ENCODE data around the gene CTPS2.
A peak's percentile ranks its signal among the peaks of the same experiment; 100 is the strongest.
"Not testable (repeated sequence)": the region's sequence is repeated elsewhere in the genome, so short reads cannot be mapped to it uniquely, and the experiment has no call there.

CTPS2 gene

DNA sequence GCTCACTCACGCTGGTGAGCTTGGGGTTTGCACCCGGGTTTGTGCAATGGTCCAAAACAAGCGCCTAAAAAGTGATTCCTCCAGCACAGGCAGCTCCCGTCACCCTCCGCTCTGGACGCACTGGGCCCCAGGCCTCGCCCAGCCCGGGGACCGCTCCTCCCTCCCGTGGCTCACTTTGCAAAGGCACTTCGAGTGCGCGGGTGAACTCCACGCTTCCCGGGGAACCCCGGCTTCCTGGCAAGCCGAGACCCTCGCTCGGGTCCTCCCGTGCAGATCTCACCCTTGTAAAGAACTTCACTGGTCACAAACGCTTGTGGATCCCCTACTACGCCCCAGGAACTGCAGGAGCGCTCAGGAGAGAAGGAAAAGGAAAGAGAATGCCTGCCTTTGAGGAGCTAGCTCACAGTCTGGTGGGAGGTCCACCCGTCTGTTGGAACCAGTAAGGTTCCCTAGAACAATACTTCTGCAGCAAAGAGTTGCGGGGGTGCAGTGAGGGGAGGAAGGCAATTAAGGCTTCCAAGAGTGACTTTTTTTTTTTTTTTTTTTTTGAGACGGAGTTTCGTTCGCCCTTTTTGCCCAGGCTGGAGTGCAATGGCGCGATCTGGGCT lies at the start of gene CTPS2:
TSS of gene CTPS2 (minus strand) at position 122 of the 608 bp plus-strand sequence. CDS start 9,767 bp downstream, outside the sequence.
- DNase-seq, result no peak

DNA sequence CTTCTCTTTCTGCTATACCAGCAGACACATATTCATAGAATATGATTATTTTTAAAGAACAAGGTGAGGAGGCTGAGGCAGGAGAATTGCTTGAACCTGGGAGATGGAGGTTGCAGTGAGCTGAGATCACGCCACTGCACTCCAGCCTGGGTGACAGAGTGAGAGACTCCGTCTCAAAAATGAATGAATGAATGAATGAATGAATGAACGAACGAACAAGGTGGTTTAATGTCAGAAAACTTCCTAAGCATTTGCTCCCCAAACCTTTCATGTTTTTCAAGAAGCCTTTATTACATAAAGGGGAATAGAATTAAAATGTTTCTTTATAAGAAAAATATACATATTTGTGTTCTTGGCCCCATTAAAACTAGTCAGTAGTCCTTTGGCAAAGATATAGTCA lies 49.0 kb upstream of the CTPS2 start:
- DNase-seq, result not testable (repeated sequence)

- no peak for DNase-seq
Observed at GRCh38 chrX:16756724-16757123, 44.3 kb upstream of the CTPS2 start.

DNA sequence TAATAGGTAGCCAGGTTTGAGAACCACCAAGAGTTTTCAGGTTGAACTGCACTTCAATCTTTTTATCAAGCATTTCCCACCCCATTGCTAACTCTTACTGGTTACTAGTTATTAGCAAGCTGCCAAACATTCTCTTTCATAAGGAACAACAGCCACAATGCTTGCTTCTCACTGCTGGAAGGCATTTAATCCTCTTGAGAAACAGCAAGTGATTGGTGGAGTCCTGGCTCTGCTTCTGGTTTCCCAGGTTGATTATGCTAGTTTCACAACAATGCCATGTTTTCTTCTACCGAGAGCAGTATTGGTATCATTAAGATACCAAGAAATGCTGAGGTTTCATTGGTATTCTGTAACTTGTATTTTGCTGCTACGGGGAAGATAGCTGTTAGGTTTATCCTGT lies 41.5 kb upstream of the CTPS2 start:
- no peak for DNase-seq

GRCh38 chrX:16750136-16750535 lies 37.7 kb upstream of the CTPS2 start:
- DNase-seq, result no peak

DNA sequence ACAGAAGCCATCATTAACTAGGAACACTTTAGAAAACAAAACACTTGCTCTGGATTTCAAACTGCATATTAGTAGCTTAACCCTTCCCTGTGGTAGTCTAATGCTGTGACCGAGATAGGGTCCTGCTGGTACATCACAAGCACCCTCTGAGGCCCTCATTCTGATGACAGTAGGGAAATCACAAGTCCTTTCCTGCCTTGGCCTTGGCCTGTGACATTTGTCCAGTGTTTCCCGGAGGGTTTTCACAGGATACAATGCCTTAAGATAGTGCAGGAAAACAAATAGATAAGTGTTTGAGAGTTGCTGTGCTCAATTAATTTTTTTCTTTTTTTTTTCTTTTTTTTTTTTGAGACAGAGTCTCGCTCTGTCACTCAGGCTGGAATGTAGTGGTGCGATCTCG lies 36.0 kb upstream of the CTPS2 start:
- no peak for DNase-seq

DNA sequence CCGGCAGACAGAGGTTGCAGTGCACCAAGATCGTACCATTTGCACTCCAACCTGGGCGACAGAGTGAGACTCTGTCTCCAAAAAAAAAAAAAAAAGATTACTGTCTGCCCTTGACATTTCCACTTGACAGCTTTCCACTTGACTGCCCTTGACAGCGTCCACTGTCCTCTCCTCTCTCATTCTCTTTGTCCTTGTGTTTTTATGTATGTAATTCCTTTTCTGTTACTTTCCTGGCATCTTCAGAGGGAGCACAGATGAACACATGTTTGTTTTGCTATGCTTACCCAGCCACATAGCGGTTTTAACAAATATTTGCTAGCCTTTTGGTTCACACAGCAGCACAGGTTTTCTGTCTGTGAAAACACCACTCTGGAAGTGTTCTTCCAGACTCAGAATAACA lies 33.2 kb upstream of the CTPS2 start:
- DNase-seq, result no peak

- DNase-seq, result no peak
Observed at GRCh38 chrX:16745102-16745501, 32.6 kb upstream of the CTPS2 start.

DNA sequence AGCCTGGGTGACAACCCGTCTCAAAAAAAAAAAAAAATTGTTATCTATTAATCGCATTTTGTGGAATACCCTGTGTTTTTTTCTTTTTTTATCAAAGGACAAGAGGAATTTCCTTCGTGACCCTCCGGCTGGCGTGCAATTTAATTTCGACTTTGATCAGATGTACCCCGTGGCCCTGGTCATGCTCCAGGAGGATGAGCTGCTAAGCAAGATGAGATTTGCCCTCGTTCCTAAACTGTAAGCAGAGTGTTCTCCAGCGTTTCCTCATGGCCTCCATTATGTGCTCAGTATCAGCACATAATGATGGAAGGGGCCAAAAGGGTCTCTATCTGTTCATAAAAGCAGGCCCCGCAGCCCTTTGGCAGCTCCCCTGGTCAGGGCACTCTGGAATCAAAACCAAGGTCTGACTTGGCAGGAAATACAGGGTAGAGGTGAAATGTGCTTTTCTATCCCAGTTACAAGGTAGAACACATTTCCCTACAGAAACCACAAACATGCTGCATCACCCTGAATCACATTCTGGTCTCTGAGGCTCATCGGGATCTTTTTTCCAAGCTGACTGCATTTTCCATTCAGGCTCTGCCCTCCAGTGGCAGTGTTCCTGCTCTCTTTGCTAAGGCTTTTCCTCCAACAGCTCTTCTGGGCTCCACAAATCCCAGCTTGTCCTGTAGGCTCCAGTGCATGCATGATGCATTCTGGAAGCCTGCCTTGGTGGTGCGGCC lies 31.3 kb upstream of the CTPS2 start:
- no peak for DNase-seq

GRCh38 chrX:16739574-16739973 lies 27.1 kb upstream of the CTPS2 start:
- no peak for DNase-seq

- DNase-seq, result no peak
Observed at GRCh38 chrX:16737024-16737423, 24.6 kb upstream of the CTPS2 start.

DNA sequence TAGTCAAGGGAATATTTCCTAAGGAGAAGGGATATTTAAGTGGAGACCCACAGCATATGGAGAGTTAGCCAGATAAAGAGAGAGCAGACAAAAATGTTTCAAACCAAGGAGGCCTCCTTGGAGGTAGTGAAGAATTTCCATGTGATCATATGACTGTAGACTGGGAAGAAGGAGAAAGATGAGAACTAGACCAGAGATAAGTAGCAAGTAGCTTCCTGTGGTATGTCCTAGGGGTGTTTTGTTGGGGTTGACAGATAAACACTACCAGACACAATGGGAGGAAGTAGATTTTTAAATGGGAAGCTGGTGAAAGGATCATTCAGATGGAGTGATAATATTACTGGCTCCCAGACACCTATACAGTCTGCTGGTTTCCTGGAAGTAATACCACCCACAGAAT lies 20.5 kb upstream of the CTPS2 start:
- no peak for DNase-seq

DNA sequence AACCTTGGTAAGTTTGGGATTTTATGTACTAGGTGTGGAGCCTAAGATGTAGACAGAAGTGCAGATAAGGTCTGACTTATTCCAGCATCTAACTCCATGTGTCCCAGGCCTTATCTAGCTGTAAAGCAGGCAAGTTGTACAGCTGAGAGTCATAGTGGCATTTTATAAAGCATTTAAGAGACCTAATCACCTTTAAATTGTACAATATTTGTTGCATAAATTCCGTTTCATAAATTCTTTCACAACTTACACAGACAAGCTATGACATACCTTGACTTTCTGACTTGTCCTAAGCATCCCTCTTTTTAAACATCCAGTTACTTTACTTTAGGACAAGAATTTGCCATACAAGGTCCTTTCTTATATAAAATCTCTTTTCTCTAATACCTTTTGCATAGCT lies 18.0 kb upstream of the CTPS2 start:
- DNase-seq, result no peak

DNA sequence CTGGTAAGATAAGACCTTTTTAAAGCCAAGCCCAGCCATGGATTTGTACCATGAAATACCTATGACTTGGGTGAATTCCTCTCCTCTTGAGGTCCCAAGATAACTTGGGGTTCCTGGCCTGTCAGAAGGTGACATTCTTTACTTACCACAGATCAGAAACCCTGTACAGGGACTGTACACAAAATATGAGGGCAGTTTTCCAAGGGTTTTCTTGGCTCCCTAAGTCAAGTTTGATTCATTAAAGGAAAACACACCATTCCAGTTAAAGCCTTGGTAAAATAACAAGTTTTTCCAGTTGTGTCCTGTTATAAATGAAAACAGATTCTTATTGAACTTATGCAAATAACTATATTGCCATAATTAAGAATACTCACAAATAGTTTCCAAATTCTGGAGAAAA lies 15.2 kb upstream of the CTPS2 start:
- no peak for DNase-seq

DNA sequence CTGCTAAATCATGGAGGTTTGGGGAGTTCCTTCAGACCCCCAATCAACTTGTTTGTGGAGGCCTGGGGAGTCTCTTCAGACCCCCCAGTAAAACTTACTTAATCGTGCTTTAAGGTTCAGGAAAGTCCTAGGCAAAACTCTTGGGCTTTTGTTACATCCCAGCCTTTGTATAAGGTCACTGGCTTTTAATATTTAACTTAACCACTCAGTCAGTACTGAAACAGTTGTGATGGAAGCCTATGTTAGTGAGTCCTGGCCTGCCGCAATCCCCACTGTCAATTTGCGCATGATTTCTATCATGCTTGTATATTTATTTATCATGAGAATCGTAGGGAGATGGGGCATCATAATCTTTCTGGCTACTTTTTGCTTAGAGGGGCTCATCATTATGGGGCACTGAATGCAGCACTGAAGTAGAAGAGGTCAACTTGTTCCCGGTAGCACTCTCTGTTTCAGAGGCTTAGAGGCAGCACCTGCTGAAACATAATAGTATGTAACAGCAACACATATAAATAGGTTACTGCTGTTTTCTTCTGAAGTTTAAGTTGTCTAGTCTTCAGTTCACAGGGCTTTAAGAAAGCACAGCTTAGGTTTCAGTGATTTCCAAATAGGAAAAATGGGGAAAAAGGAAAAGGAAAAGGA lies 14.0 kb upstream of the CTPS2 start:
- not testable (repeated sequence) for DNase-seq

DNA sequence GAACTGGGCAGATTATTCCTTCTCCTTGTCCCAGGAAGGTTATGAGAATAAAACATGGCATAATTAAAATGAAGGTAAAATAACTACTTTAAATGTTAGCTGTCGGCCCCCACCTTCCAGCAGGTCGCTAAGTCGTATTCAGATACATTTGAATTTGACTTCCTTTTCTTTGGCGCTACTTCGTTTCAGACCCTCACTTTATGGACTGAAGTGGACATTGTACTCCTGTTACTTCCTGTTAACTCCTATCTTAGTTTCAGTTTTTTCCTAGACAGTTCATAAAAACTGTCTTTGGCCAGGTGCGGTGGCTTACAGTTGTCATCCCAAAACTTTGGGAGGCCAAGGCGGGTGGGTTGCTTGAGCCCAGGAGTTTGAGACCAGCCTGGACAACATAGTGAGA lies 12.6 kb upstream of the CTPS2 start:
- no peak for DNase-seq

DNA sequence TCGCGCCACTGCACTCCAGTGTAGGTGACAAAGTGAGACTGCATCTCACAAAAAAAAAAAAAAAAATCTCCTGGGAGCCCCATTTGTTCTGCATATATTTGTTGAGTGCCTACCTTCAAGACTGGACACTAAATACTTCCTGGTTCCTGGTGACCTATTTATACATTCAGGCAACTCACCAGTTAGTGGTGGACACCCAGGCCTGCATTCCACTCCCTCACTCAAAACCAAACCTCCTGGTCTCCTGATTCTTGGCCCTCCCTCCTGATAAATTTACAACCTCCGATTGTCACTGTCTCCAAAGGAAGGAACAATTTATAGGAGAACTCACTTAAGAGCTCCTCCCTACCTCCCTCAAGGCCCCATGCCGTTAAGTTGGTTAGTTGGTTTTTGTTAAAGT lies 10.0 kb upstream of the CTPS2 start:
- no peak for DNase-seq

GRCh38 chrX:16719334-16720084 lies 7.0 kb upstream of the CTPS2 start, which contains the start of gene SYAP1:
Gene SYAP1 (plus strand): TSS chrX:16719612. CDS start chrX:16719725, 113 bp downstream.
- peak; percentile 78 for DNase-seq

DNA sequence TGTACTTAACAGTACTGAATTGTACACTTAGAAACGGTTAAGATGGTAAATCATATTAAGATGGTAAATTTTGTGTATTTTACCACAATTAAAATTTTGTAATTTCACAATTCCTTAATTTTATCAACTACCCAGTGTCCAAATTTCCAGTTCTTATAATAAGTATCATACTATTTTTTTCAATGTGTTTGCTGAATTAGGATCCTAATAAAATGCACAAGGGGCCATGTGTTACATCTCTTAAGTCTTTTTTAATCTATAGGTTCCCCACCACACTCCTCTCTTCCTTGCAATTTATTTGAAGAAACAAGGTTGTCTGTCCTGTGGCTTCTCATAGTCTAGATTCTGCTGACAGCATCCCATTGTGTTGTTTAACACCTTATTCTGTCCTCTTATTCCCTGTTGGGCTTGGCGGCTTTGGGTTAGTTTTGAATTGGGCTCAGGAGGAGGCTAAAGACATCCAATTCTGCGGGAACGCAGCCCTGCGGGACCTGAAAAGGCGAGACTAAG lies 6.4 kb upstream of the CTPS2 start:
- DNase-seq, result no peak

DNA sequence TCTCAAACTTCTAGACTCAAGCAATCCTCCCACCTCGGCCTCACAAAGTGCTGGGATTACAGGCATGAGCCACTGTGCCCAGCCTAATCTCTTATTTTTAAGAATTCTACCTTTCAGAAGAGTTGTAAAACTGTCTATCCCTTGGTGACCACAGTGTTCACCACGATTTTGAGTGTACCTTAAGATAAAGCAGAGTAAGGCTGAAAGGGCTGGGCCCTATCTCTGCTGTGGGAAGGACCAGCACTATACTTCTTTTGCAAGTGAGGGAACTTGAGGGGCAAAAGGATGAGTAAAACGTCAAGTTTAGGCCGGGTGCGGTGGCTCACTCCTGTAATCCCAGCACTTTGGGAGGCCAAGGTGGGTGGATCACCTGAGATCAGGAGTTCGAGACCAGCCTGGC lies 4.0 kb upstream of the CTPS2 start:
- not testable (repeated sequence) for DNase-seq

- not testable (repeated sequence) for DNase-seq
Observed at GRCh38 chrX:16715638-16716037, 3.2 kb upstream of the CTPS2 start.

GRCh38 chrX:16714504-16714903 lies 2.0 kb upstream of the CTPS2 start:
- DNase-seq, result no peak

- DNase-seq, result no peak
Observed at GRCh38 chrX:16711893-16712547, 449 bp downstream of the CTPS2 start.

Data from NCI-H2081 treated with DMSO at 0.1 percent for 48 hours (cell line).